Endothelial cell of hepatic sinusoid (primary cell): Measurements from ENCODE around the gene LMOD2.
"Not testable (repeated sequence)": the region's sequence is repeated elsewhere in the genome, so short reads cannot be mapped to it uniquely, and the experiment has no call there.

Experiments
- in situ Hi-C: cut with HindIII; loops from 2 replicates; pipeline ENCODE4 v1.10.0; 2017; ENCODE audit warnings: low sequenced_read_pairs

Gene LMOD2

GRCh38 chr7:123655614-123656013 lies at the start of gene LMOD2:
Gene LMOD2 (plus strand): TSS chr7:123655866. CDS start chr7:123655964, 98 bp downstream.
- in situ Hi-C loops, result no loop called here

- in situ Hi-C loops, result no loop called here
These were observed 48.2 kb upstream of the LMOD2 start for GRCh38 chr7:123607423-123607975.

GRCh38 chr7:123608991-123609882 lies 46.4 kb upstream of the LMOD2 start:
- in situ Hi-C loops, result no loop called here

- in situ Hi-C loops, result no loop called here
These were observed 45.8 kb upstream of the LMOD2 start for GRCh38 chr7:123609883-123610239.

GRCh38 chr7:123612024-123612423 lies 43.6 kb upstream of the LMOD2 start:
- in situ Hi-C loops, result no loop called here

- in situ Hi-C loops, result no loop called here
These were observed 40.3 kb upstream of the LMOD2 start for GRCh38 chr7:123615344-123615743.

- in situ Hi-C loops, result no loop called here
These were observed 39.4 kb upstream of the LMOD2 start for GRCh38 chr7:123616223-123616622.

GRCh38 chr7:123621707-123622106 lies 34.0 kb upstream of the LMOD2 start:
- in situ Hi-C loops, result no loop called here

GRCh38 chr7:123622660-123623386 lies 32.8 kb upstream of the LMOD2 start:
- in situ Hi-C loops, result no loop called here

GRCh38 chr7:123624527-123625183 lies 31.0 kb upstream of the LMOD2 start:
- in situ Hi-C loops, result no loop called here

- in situ Hi-C loops, result no loop called here
These were observed 30.4 kb upstream of the LMOD2 start for GRCh38 chr7:123625254-123625653.

GRCh38 chr7:123627851-123628250 lies 27.8 kb upstream of the LMOD2 start:
- in situ Hi-C loops, result no loop called here

- in situ Hi-C loops, result no loop called here
These were observed 26.8 kb upstream of the LMOD2 start for GRCh38 chr7:123628829-123629228.

- in situ Hi-C loops, result no loop called here
These were observed 26.4 kb upstream of the LMOD2 start for GRCh38 chr7:123629281-123629680.

- in situ Hi-C loops, result no loop called here
These were observed 22.9 kb upstream of the LMOD2 start for GRCh38 chr7:123632808-123633207.

- in situ Hi-C loops, result no loop called here
These were observed 22.1 kb upstream of the LMOD2 start for GRCh38 chr7:123633553-123633952.

- in situ Hi-C loops, result not testable (repeated sequence)
These were observed 21.6 kb upstream of the LMOD2 start for GRCh38 chr7:123634011-123634573.

- in situ Hi-C loops, result no loop called here
These were observed 19.9 kb upstream of the LMOD2 start for GRCh38 chr7:123635551-123636359.

GRCh38 chr7:123637203-123637602 lies 18.5 kb upstream of the LMOD2 start:
- in situ Hi-C loops, result no loop called here

- in situ Hi-C loops, result no loop called here
These were observed 17.8 kb upstream of the LMOD2 start for GRCh38 chr7:123637878-123638277.
